GM12875 (cell line): ENCODE measurements around the gene NAGS.

Source experiments
- H3K4me3 ChIP-seq: one replicate; pipeline ENCODE4 v1.5.1; 2011; ENCODE audit warnings: low read depth, low read length, control low read depth
- TF ChIP-seq, protein P1 (sequence below): IDR thresholded peaks from 2 replicates; pipeline ENCODE4 v1.5.1; 2011; ENCODE audit warnings: low read depth, mild to moderate bottlenecking, control low read depth, inconsistent platforms, low read length, moderate library complexity, borderline replicate concordance; ENCODE audit not compliant: insufficient read depth

Gene NAGS

GRCh38 chr17:43998552-43998951 lies 5.9 kb upstream of the NAGS start:
- no peak overlapping the region for H3K4me3 ChIP-seq
- TF ChIP-seq, protein P1, sequence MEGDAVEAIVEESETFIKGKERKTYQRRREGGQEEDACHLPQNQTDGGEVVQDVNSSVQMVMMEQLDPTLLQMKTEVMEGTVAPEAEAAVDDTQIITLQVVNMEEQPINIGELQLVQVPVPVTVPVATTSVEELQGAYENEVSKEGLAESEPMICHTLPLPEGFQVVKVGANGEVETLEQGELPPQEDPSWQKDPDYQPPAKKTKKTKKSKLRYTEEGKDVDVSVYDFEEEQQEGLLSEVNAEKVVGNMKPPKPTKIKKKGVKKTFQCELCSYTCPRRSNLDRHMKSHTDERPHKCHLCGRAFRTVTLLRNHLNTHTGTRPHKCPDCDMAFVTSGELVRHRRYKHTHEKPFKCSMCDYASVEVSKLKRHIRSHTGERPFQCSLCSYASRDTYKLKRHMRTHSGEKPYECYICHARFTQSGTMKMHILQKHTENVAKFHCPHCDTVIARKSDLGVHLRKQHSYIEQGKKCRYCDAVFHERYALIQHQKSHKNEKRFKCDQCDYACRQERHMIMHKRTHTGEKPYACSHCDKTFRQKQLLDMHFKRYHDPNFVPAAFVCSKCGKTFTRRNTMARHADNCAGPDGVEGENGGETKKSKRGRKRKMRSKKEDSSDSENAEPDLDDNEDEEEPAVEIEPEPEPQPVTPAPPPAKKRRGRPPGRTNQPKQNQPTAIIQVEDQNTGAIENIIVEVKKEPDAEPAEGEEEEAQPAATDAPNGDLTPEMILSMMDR = no peak

DNA sequence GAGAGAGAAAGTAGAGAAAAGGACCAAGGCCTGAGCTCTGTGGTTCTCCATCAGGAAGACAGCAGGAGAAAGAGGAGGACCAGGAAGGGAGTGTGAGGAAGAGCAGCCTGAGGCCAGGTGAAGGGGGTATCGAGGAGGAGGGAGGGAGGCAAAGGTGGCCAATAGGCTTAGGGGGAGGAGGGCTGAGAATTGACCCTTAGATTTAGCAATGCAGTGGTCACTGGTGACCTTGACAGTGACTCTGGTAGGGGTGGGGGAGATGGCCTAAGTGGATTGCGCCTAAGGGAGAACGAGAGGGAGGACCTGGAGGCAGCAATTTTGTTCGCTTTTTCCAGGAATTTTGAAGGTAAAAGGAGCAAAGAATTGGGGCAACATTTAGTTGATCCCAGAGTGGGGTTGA lies 5.4 kb upstream of the NAGS start:
- TF ChIP-seq, protein P1 = no peak

DNA sequence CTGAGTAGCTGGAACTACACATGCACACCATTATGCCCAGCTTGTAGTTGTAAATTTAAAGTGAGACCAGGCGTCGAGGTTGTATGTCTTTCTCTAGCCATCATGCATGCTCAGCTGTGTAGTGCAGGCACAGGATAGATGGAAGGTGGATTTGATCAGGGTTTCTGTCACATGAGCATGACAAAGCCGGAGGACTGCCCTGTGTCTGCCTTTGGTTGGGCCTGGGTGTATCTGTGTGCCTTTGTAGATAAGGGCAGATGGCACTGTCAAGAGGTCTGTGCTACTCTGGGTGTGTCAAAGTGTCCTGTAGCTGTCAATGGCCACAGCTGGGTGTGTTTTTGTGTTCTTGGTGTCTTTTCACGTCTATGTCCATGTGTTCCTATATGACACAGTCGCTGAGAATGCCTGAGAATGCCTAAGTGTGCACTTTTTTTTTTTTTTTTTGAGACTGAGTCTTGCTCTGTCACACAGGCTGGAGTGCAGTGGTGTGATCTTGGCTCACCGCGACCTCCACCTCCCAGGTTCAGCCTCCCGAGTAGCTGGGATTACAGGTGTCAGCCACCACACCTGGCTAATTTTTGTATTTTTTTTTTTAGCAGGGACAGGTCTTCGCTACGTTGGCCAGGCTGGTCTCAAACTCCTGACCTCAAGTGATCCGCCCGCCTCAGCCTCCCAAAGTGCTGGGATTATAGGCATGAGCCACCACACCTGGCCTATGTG lies 4.1 kb upstream of the NAGS start:
- H3K4me3 ChIP-seq = no peak overlapping the region
- TF ChIP-seq, protein P1 = no peak

More for the DNA sequence above, 5.4 kb upstream of the NAGS start:
- H3K4me3 ChIP-seq = no peak overlapping the region

- H3K4me3 ChIP-seq = no peak overlapping the region
- TF ChIP-seq, protein P1 = no peak
Measured at GRCh38 chr17:44000871-44001460, 3.5 kb upstream of the NAGS start.

DNA sequence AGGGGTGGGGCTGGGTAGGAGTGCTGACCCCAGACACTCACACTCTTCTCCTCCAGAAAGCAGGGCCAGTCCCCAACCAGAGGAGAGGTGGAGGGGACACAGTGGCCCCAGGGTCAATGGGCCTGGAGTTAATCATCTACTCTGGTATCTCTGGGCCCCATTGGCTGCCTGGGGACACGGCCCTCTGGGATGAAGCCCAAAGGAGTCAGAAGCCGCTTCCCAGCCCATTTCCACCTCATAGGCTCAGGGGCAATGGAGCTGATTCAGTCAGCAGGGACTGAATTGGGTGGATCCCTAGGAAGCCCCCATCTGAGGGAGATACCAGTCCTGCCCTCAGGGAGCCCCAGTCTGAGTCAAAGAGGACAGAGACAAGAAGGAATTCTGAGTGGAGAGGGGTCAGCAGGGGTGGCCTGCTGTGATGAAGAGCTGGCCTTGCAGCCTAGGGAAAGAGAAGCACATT lies 2.9 kb upstream of the NAGS start:
- H3K4me3 ChIP-seq = no peak overlapping the region
- TF ChIP-seq, protein P1 = no peak

DNA sequence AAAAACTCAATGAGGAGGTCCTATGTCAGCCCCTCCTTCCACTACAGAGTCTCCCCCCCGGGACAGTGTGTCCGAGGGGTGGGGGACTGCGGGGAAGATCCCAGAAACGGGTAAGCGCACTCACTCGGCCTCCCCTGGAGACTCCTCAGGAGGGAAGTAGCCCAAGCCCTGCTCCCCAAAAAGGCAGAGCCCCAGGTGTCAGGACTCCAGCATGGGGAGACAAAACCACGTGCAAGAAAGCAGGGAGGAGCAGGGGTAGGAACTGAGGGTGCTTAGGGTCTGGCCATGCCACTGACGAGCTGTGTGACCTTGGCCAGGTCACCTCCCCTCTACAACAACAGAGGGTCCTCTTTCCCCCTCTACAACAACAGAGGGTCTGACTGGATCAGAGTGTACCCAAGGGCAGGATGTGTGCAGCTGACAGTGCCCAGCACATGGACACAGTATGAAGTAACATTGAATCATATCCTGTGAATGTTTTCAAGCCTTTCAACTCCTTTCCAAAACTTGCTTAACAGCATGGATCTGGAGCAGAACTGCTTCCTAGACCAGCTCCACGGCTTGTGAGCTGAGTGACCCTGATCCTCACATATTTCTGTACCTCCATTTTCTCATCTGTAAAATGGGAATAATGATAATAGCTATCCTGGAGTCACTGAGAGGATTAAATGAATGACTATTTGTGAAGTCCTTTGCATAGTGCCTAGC lies 2.1 kb upstream of the NAGS start:
- TF ChIP-seq, protein P1 = no peak
- no peak overlapping the region for H3K4me3 ChIP-seq
